ENCODE data around the gene MRPS18C. TPM values are rescaled to one million over a fixed set of nuclear protein-coding genes. Genes with fewer than 3 reads are reported as not detected.

MRPS18C gene
- total RNA-seq, 1 donor: 20.3 TPM

GRCh38 chr4:83436680-83437079, 19.2 kb upstream of the MRPS18C start:
- DNase-seq (ENCODE audit: low read depth): no peak
- no peak for TF ChIP-seq CTCF (IDR thresholded peaks at IDR 0.05; ENCODE audit: insufficient read depth, low read depth, low read length)
- no peak overlapping the region for H3K4me3 ChIP-seq (ENCODE audit: low read depth, low read length)

GRCh38 chr4:83438719-83439118, 17.1 kb upstream of the MRPS18C start:
- no peak overlapping the region for H3K4me3 ChIP-seq (ENCODE audit: low read depth, low read length)
- no peak for DNase-seq (ENCODE audit: low read depth)
- TF ChIP-seq CTCF (IDR thresholded peaks at IDR 0.05; ENCODE audit: insufficient read depth, low read depth, low read length): no peak

- no peak for DNase-seq (ENCODE audit: low read depth)
- TF ChIP-seq CTCF (IDR thresholded peaks at IDR 0.05; ENCODE audit: insufficient read depth, low read depth, low read length): no peak
- H3K4me3 ChIP-seq (ENCODE audit: low read depth, low read length): no peak overlapping the region
Observed at GRCh38 chr4:83440148-83440814, 15.6 kb upstream of the MRPS18C start.

GRCh38 chr4:83440899-83441298, 15.0 kb upstream of the MRPS18C start:
- TF ChIP-seq CTCF (IDR thresholded peaks at IDR 0.05; ENCODE audit: insufficient read depth, low read depth, low read length): no peak
- DNase-seq (ENCODE audit: low read depth): no peak
- no peak overlapping the region for H3K4me3 ChIP-seq (ENCODE audit: low read depth, low read length)

- DNase-seq (ENCODE audit: low read depth): no peak
- no peak for TF ChIP-seq CTCF (IDR thresholded peaks at IDR 0.05; ENCODE audit: insufficient read depth, low read depth, low read length)
- H3K4me3 ChIP-seq (ENCODE audit: low read depth, low read length): no peak overlapping the region
Observed at GRCh38 chr4:83449009-83449408, 6.8 kb upstream of the MRPS18C start.

- peak; percentile 35 for DNase-seq (ENCODE audit: low read depth)
- H3K4me3 ChIP-seq (ENCODE audit: low read depth, low read length): peak overlapping the region; percentile 91
- TF ChIP-seq CTCF (IDR thresholded peaks at IDR 0.05; ENCODE audit: insufficient read depth, low read depth, low read length): no peak
Observed at GRCh38 chr4:83454686-83455085, 1.2 kb upstream of the MRPS18C start.

GRCh38 chr4:83456184-83456501, 285 bp downstream of the MRPS18C start:
- TF ChIP-seq CTCF (IDR thresholded peaks at IDR 0.05; ENCODE audit: insufficient read depth, low read depth, low read length): no peak
- H3K4me3 ChIP-seq (ENCODE audit: low read depth, low read length): peak overlapping the region; percentile 91
- no peak for DNase-seq (ENCODE audit: low read depth)
